Stromal cell of bone marrow (primary cell): ENCODE measurements around the gene ZNRF1.
"Not testable (repeated sequence)": the region's sequence is repeated elsewhere in the genome, so short reads cannot be mapped to it uniquely, and the experiment has no call there.

Experiments
- DNase-seq: peaks from one replicate; pipeline ENCODE4 v3.0.0-alpha.2; 2012; ENCODE audit warnings: low read depth

Gene ZNRF1

DNA sequence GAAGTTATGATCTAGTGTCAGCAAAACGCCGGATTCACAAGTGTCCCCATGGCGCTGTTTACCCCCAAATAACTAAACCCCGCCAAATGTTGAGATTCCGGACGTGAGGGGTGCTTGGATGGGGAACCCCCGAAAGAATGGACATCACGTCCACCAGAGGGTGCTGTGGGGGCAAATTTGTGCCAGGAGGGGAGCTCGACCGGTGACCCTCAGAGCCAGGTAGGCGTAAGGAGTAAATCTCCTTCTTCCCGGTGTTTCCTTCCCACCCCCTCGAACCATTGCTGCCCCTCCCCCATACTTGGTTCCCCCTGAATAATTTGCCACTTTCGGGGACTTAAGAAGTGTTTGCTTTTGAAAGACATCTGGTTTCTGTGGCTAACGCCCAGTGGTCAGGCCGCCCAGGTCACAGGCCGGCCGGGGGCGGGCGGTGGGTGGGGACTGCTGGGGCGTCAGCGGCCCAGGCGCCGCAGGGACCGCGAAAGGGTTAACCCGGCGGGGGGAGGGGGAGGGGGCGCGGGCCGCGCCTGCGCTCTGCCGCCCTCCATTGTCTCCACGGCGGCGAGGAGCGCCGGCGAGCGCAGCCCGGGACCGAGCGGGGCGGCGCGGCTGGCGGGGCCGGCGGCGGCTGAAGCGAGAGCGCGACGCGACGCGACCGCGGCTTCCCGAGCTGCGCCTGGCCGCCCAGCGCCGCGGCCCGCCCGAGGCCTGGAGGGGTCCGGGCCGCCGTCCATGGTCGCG is at the start of gene ZNRF1:
Gene ZNRF1, plus strand, starts transcription at position 544 of the 738 bp plus-strand sequence. CDS start 648 bp downstream, outside the sequence.
- peak; percentile 47 for DNase-seq

DNA sequence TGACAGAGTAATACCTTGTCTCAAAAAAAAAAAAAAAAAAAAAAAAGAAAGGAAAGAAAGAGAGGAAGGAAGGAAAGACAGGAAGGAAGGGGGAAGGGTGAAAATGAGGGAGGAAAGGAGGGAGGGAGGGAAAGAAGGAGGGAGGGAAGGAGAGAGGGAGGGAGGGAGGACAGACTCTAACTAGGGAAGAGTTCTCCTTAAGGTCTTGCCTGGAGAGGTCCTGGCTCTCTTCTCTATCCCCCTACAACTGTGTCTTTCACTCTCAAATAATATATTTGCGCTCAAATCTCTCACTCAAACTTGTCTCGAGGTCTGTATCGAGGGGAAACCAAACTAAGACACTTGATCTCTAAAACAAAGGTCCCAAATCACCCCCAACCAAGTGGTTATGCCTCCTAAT is 49.5 kb upstream of the ZNRF1 start:
- no peak for DNase-seq

DNA sequence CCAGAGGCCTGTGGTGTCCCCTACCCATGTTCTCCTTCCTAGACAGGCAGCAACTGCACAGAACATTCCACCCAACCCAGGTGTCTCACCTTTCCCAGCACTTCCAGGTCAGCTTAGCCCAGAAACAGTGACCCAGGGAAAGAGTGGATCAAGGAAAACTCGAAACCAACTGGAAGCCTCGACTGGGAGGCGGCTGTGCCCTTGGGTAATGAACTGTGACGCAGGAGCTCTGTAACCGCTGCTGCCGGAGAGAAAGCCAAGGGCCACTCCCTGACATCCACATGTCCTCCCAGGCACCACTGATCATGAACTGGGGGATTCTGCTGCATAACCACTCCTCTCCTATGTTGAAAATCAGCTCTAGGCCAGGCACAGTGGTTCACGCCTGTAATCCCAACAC is 48.3 kb upstream of the ZNRF1 start:
- DNase-seq, result no peak

DNA sequence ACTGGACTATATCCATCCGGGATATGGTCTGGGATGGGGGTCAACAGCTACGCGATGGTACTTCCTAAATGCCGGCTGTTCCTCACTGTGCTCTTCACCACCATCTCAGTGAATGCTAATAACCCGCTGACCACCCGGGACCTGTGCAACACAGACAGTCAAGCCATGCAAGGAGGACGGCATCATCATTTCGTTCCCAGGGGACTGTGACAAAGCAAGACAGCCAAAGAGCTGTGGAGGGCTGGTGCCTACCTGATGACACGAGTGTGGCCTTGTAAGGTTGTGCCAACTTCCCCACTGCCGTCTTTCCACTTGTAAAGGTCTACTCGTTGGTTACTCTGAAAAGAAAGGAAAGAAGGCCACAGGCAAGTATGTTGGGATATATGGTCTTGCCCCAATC is 47.6 kb upstream of the ZNRF1 start:
- no peak for DNase-seq

DNA sequence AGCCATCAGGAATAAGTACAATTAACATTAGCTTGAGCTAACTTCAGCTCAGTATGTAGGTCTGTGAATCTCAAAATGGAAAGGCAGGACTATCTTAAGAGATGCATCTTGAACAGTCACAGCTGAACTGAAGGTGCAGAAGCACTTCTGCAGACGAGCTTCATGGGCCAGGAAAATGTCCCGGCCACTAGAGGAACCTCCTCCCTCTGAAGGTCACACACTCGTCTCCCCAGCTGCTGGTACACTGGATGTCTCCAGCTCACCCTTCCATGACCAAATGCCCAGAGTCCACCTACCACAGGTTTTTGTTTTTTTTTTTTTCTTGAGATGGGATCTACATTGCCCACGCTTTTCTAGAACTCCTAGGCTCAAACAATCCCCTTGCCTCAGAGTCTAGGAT is 47.1 kb upstream of the ZNRF1 start:
- DNase-seq, result no peak

DNA sequence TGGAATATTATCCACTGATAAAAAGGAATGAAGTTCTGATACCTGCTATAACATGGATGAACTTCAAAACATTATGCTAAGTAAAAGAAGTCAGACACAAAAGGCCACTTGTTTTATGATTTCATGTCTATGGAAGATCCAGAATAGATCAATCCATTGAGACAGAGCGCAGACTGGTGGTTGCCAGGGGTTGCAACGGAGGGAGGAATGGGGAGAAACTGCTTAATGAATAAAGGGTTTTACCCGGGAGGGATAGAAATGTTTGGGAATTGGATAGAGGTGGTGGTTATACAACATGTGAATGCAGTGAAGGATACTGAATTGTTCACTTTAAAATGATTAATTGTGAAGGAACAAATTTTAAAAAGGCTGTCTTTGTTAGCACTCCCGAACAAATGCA is 44.1 kb upstream of the ZNRF1 start:
- no peak for DNase-seq

DNA sequence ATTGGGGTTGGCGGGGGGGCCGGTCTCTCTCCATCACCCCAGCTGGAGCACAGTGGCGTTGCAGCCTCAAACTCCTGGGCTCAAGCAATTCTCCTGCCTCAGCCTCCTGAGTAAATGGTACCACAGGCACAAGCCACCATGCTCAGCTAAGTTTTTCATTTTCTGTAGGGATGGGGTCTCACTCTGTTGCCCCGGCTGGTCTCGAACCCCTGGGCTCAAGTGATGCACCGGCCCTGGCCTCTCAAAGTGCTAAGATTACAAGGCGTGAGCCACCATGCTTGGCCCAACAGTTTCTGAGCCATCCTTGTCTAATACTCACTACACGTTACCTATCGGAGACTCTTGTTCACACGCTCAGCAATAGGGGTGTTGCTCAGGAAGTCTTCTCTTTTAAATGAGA is 25.5 kb upstream of the ZNRF1 start:
- DNase-seq, result no peak

DNA sequence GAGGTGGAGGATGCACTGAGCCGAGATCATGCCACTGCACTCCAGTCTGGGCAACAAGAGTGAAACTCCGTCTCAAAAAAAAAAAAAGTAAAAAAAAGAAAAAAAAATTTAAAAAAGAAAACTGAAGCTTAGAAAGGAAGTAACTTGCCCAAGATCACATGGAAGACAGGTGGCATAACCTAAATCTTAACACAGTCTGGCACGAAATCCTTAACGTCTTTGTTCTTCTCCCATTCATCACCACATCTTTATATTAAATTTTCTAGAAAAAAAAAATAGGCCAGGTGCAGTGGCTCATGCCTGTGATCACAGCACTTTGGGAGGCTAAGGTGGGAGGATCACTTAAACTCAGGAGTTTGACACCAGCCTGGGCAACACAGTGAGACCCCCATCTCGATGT is 23.2 kb upstream of the ZNRF1 start:
- DNase-seq, result no peak

DNA sequence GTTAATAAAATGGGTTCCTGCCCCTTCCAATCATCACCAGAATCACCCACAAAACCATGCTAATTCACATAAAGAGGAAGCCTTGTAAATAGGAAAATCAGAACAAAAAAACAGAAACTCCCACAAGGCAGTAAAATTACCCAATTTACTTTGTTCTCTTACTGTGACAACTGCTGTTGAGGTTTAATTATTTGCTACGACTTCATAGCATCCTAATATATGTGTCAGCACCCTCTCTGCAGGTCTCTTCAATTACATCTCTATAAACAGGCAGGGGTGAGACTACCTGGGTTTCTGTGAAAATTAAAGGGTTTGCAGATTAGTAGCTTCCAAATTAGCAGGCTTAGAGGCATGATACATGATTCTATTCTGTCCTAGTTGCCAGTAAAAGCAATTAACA is 16.6 kb upstream of the ZNRF1 start:
- DNase-seq, result no peak

DNA sequence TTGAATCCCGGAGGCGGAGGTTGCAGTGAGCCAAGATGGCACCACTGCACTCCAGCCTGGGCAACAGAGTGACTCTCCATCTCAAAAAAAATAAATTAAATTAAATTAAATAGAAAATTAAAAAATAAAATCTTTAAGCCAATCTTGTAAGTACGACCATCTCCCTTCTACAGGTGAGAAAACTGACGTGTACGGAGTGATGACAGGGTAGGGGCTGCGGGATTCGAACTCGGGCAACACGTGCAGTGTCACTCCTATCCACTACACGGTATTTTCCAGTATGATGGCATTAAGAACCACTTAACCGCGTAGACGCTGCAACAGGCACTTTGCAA is 14.7 kb upstream of the ZNRF1 start:
- no peak for DNase-seq

DNA sequence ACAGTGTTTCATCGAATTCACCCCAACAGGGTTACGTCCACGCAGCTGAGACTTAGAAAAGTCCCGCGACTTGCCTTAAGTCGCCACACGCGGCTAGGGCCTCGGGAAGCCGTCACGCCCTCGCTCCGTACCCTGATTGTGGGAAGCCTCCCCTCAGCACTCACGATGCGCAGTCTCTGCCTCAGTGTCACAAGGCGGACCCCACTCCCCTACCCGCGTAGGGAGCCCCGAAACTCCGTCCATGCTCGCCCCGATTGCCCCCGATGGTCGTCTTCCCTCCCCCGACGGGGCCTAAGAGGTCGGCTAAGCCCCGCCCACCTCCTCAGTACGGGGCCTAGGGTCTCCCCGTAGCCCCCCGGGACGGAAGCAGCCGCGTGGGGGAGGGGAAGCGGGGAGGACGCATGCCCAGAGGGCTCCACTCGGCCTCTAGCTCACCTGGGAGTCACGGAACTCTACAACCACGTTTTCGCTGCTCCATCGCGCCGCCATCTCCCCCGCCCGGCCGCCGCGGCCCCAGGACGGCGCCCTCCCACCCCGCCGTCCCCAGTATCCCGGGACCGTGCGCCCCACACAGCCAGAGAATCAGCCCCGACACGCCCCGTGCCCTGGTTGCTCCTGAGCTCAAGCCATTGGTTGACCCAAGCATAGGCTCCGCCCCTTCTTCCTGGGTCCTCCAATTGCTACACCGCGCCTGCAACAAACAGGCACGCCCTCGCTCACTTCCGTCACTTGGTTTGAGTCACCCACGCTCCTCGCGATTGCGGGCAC is 14.1 kb upstream of the ZNRF1 start, which contains the start of gene WDR59:
Gene WDR59, minus strand, starts transcription at position 595 of the 768 bp plus-strand sequence. Its CDS starts 106 bp downstream, at position 489.
- peak; percentile 99 for DNase-seq

DNA sequence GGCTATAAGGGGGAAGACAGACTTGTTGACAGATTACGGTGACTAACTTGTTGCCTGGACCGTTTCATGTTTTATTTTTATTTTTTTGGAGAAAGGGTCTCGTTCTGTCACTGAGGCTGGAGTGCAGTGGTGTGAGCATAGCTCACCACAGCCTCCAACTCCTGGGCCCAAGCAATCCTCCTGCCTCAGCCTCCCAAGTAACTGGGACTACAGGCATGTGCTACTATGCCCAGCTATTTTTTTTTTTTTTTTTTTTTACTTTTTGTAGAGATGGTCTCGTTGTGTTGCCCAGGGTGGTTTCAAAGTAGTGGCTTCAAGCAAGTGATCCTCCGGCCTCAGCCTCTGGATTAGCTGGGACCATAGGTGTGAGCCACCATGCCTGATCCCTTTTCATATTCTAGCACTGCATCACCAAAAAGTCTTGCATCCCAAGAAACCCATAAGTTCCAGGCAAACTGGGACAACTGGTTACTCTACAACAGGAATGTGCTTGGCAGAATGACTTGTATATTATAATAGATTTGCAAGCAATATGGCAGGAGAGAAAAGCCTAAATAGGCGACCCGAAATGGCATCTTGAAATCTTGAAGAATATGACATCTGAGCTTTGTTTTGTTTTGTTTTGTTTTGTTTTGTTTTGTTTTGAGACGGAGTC is 11.7 kb upstream of the ZNRF1 start:
- no peak for DNase-seq

DNA sequence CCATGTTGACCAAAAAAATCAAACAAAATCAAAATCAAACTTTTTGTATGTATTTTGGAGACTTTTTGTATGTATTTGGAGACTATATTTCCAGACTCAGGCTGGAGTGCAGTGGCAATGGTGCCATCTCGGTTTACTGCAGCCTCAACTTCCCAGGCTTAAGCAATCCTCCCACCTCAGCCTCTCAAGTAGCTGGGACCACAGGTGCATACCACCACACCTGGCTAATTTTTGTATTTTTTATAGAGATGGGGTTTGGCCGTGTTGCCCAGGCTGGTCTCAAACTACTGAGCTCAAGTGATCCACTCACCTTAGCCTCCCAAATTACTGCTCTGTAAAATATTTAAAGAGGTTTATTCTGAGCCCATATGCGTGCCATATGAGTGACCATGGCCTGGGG is 9.0 kb upstream of the ZNRF1 start:
- DNase-seq, result not testable (repeated sequence)

DNA sequence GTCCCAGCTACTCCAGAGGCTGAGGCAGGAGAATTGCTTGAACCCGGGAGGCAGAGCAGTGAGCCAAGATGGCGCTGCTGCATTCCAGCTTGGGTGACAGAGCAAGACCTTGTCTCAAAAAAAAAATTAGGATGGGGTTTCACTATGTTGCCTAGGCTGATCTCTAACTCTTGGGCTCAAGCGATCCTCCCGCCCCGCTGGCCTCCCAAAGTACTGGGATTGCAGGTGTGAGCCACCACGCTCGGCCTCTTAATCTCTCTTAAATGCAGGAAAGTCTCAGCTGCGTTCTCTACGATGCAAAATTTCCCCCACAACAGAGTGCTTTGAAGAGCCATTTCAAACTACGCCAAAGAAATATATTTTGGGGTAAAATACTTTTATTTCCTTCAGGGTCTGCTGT is 8.0 kb upstream of the ZNRF1 start:
- DNase-seq, result no peak

DNA sequence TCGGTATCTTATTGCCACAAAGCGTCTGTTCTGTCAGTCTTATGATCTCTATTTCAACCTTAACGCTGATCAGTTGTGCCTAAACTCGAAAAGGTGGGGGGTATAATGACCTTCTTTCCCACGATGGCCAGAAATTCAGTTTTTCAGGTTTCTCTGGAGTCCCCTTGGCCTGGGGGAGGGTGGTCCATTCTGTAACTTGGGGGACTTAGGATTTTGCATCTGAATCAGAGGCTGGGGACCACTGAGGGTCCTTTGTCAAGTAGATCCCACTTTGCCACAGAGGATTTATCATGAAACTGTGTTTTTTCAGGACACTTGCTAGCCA is 7.6 kb upstream of the ZNRF1 start:
- DNase-seq, result no peak

DNA sequence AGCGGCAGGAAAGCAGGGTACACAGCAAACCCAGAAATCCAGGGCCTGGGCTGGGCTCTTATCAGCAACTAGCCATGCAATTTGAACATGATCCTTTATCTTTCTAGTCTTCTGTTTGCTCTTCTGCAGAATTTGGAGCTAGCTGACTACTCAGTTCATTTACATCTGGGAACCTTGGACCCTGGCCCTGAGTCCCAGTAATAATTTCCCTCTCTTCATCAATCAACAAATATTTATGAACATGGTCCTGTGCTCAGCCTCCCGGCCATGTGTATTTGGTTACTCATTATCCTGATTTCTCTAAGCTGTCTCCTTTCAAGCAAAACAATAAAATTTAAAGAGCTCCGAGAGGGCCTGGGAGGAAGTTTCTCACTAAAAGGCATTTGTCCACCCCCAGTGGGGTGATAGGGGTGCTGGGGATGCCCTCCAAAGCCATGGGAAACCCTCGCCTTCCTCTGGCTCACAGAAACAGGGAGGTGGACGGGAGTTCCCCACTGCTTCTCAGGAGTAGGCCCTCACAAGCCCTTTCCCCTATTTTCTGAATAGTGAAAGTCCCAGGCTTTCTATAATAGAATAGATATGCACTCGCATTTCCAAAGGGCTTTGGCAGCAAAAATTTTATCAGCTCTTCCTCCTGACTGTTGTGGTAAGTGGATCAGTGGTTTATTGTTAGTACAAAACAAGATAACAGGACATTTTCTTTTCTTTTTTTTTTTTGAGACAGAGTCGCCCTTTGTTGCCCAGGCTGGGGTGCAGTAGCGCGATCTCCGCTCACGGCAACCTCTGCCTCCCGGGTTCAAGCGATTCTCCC is 7.0 kb upstream of the ZNRF1 start:
- no peak for DNase-seq

DNA sequence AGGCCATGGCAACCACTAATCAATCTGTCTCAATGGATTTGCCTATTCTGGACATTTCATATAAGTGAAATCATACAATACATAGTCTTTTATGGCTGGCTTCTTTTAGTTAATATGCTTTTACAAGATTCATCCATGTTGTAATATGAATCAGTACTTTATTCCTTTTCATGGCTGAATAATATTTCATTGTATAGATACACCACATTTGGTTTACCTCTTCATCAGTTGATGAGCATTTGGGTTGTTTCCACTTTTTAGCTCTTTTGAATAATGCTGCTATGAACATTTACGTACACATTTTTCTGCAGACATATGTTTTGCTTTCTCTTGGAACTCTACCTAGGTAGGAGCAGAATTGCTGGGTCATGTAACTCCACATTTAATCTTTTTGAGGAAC is 2.8 kb upstream of the ZNRF1 start:
- no peak for DNase-seq

DNA sequence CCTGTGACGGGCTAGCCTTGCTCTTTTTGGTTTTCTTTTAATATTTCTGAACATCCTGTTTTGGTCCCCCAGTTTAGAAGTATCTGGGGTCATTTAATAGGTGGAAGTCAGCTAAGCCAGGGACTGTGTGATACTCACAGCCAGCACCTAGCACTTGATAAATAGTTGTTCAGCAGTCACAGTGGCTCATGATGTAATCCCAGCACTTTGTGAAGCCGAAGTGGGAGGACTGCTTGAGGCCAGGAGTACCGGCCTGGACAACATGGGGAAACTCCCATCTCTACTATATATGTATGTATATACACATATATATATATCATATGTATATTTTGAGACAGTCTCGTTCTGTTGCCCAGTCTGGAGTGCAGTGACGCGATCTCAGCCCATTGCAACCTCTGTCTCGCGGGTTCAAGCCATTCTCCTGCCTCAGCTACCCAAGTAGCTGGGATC is 1.8 kb upstream of the ZNRF1 start:
- no peak for DNase-seq

DNA sequence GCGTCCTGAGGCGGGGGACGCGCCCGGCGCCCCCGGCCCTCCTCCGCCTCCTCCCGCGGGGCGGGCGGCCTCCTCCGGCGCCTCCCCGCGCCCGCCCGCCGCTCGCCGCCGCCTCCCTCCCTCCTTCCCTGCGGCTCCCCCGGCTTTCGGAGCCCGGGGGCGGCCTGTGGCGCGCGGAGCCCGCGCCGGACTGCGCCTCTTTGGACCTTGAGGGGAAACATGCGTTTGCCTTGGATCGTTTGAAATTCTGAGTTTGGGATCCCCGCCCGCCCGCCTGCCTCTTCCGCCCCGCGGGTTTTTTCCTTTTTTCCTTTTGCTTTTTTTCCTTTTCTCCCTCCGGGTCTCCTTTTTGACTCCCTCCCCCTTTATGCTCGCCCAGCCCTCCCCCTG is 390 bp downstream of the ZNRF1 start:
- DNase-seq, result no peak

DNA sequence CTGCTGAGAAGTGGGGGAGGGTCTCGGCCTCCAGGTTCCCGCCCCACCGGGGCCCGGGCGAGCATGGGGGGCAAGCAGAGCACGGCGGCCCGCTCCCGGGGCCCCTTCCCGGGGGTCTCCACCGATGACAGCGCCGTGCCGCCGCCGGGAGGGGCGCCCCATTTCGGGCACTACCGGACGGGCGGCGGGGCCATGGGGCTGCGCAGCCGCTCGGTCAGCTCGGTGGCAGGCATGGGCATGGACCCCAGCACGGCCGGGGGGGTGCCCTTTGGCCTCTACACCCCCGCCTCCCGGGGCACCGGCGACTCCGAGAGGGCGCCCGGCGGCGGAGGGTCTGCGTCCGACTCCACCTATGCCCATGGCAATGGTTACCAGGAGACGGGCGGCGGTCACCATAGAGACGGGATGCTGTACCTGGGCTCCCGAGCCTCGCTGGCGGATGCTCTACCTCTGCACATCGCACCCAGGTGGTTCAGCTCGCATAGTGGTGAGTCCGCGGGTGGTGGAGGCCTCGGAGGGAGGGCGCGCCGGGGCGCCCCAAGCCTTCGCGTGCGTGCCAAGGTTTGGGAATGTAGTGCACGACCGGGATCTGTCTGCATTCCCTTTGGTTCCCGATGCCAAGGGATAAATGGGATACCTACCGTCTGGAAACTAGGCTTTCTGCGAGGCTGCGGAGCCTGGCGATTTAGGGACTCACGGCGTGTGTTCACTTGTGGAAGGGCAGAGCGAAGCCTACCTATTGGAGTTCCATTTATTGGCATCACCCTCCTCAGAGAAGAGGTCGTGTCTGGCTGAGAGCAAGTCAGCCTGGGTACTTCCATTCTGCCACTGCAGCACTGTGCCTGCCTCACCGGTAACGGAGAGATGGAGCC is 1.0 kb downstream of the ZNRF1 start:
- no peak for DNase-seq

DNA sequence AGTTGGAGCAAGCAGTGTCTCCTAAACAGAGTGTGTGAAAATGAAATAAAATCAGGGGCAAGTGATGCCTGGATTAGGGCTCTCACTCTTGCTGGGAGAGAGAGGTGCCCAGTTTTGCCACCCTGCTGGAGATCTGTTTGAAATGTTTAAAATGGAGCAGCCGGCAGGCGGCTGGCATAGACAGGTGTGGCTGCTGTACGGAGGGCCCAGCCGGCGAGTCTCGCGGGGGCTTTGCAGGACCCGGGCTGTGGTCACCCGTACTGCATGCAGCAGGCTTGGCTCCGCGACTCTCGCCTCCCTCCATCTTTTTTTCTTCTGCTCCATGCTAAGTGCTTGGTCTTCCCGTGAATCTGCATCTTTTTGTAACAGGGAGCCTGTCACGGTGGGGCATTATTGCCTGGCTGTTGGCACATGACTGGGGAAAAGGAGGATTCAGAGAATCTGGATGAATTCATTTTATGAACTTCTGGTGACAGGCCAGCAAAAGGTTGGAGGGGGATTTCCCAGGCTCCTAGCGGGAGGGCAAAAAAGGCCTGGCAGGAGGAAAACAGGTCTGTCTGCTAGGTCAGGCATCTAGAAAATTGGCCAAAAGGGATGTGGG is 1.8 kb downstream of the ZNRF1 start:
- DNase-seq, result no peak
